HG02610 (cell line): Measurements from ENCODE around the gene MAST3.
"Not testable (repeated sequence)": the region's sequence is repeated elsewhere in the genome, so short reads cannot be mapped to it uniquely, and the experiment has no call there.

Experiments used
- ATAC-seq: cut with Tn5 transposase; IDR thresholded peaks from one replicate; pipeline ENCODE4 v1.9.1; 2021; ENCODE audit warnings: mild to moderate bottlenecking, moderate library complexity; ENCODE audit not compliant: unreplicated experiment

The MAST3 gene

DNA sequence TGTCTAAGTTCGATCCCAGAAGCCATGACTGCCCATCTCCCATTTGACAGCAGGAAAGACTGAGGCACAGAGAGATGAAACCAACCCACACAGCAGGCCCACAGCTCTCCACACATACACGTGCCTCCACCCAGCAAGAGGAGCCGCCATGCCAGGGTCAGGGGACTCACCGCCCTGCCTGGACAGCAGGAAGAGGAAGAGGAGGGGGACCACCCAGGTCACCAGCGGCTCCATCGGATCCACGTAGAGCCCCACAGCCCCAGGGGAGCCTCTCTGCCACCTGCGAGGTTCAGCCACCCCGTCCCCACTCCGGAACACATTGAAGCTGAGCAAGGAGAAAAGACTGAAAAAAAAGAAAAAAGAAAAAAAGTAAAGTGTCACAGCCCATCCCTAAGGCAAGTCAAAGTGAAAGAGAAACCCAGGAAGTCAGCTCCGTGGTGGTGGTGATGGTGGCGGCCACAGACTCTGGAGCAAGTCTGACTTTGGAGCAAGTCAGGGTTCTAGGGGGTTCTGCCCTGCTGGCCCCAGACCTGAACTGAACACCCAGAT is 10.9 kb upstream of the MAST3 start, which contains the start of gene IL12RB1:
Gene IL12RB1 (minus strand): TSS at position 345 of the 549 bp plus-strand sequence. CDS start 111 bp downstream, at position 234.
- no peak for ATAC-seq

DNA sequence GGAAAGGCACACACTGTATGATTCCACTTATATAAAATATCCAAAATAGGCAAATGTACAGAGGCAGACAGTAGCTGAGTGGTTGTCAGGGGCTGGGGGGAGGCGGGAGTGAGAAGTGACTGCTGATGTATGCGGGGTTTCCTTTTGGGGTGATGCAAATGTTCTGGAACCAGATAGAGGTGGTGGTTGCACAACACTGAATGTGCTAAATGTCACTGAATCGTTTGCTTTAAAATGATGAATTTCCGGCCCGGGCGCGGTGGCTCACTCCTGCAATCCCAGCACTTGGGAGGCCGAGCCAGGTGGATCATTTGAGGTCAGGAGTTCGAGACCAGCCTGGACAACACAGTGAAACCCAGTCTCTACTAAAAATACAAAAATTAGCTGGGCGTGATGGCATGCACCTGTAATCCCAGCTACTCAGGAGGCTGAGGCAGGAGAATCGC is 8.5 kb upstream of the MAST3 start:
- peak; percentile 34 for ATAC-seq

DNA sequence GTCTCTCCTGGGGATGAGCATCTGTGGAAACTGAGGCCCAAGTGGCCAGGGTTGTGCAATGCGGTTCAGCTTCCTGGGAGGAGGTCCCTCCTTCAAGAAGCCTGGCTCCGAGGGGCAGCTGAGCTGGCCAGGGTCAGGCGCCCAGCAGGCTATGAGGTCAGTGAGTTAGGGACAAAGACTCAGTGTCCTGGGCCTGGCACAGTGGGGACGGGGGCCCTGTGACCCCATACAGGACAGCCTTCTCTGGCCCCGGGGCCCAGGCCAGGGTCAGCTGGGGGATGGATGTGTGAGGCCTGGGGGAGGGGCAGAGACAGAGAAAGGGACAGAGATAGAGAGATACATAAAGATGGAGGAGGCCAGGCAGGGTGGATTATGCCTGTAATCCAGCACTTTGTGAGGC is 7.9 kb upstream of the MAST3 start:
- ATAC-seq = no peak

DNA sequence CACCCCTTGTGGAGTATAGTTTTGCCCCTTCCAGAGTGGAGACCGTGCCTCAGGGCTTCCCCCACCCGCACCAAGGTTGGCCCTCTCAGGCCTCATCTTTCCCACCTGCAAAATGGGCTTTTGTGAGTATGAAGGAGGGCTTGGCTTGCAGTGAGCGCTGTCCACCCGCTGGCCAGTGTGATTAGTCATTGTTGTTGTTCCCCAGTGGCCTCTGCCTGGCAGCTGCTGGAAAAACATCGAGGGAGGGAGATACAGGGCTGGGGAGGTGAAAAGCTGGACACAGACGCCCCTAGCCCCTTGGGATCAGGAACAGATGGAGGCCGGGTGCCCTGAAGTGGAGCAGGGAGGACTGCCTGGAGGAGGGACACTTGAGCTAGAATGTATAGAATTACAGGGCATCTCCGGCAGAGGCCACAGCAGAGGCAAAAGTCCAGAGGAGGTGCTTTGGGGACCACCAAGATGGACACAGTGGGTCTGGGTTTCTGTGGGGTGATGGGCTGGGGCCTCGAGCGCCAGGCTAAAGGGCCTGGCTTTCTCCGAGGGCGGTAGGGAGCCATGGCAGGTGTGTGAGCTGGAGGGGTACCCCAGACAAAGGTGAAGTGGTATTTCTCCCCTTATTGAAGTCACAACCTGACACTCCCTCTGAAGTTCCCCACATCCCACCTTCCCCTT is 6.9 kb upstream of the MAST3 start:
- ATAC-seq = no peak

DNA sequence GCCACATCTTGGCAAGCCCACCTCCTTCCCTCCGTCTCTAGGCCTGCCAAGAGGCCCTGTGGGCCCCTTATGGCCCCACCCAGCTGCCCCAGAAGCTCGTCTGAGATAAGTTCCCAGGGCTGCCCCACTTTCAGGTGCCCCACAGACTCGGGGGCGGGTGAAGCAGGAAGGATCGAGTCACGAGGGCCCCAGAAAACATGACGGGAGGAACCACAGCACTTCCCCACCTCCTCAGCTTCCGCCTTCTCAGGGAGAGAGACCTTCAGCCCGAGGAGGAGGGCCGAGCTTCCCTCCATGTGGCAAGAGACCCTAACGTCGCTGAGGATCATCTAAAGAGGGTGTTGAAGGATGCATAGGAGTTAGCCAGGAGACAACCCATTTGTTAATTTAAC is 6.4 kb upstream of the MAST3 start:
- ATAC-seq = peak; percentile 45

DNA sequence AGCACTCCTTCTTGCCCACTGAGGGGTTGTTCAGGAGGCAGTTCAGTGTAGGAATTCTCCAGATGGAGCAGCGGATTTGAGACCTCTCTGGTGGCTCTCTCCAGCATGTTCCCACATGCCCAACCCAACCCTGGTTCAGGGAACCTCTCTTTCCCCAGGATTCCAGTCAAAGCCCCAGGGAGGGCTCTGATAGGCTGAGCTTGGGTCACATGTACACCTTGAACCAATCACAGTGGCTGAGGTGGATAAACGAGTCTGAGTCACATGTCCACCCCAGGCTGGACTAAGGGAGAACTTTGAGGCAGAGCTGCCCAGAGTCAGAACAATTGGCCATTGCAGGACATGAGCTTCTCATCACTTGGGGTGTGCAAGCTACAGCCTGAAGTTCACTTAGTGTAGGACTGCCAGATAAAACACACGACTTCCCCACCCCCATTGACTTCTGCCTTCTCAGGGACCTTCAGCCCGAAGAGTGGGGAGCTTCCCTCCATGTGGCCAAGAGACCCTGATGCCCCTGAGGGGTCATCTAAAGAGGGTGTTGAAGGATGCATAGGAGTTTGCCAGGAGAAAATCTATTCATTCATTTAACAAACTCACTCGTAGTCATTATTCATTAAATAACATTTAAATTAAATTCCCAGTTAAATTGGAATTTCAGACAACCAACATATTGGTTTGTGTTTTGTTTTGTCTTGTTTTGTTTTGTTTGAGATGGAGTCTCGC is 4.0 kb upstream of the MAST3 start:
- ATAC-seq = no peak

DNA sequence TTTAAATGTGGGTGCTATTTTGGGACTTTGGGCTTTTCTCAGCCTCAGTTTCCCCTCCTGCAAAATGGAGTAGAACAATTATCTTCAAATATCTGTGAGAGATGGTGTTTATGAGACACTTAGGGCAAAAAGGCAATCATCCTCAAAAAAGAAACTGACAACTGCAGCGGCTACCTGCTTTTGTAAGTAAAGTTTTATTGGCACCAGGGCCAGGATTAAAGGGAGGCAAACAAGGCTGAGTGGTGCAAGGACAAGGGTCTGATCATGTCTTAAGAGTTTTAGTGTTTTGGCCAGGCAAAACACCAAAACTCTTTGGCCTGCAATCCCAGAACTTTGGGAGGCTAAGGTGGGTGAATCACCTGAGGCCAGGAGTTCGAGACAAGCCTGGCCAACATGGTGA is 1.3 kb upstream of the MAST3 start:
- ATAC-seq = no peak

DNA sequence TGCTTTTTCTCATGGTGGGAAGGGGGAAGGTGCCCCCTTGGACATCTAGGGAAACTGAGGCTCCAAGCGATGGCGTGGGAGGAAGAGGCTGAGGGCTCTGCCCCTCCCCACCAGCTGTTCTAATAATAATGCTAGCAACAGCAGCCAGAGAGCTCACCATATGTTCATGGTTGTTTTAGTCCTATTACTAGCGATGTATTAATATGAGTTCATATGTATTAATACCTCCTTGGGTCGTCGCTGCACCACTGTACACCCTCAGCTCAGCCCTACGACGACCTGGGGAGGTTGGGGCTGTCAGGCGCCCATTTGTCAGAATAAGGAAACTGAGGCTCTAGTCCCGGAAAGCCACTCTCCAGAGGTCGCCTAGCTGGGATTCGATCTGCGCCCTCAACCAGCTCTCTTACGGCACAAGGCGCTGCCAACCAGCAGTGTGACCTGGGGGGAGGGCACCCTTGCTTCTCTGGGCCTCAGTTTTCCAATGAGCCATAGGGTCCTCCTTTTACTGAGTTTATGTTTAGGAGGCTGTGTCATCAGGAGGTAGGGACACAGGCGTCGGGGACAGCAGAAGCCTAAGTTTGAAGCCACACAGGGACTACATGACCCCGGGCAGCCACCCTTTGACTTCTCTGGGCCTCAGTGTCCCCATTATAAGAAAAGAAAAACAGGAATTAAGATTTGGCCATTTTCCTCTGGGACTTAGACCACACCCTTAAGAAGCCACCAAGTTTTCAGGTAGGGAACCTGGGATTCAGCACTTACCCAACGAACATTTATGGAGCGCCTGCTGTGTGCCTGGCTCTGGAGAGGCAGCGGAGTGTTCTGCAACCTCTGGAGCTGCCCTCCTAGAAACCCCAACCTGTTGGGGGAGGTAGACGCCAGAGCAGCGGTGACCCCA is 664 bp downstream of the MAST3 start:
- no peak for ATAC-seq

DNA sequence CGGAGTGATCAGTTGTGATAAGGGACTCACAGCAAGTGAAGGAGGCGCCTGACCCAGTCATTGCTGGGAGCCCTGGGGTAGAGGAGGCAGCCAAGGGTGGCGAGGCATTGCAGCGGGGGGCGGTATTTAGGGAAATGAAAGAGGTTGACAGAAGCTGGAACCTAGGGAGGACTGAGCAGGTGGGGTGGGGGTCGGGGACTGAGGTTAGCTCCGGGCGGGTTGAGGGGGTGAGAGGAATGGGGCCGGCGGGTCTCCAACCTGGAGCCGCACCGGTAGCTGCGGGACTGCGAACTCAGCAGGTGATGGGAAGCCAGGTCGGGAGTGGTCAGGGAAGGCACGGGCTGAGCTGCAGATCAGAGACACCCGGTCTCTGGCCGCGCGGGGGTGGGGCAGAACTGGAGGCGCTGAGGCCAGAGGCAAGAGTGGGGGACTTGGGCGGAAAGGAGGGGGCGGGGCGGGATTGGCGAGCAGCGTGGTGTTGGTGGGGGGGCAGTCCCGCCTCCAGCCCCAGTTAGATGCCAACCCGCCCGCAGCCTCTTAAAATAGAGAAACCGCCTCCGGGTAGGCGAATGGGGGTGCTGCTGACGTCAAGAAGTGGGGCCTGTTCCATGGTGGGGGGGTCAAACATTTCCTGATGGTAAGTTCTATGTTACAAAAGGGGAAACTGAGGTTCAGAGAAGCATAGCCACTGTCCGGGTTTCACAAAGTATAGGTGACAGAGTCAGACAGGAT is 1.5 kb downstream of the MAST3 start:
- ATAC-seq = peak; percentile 72

DNA sequence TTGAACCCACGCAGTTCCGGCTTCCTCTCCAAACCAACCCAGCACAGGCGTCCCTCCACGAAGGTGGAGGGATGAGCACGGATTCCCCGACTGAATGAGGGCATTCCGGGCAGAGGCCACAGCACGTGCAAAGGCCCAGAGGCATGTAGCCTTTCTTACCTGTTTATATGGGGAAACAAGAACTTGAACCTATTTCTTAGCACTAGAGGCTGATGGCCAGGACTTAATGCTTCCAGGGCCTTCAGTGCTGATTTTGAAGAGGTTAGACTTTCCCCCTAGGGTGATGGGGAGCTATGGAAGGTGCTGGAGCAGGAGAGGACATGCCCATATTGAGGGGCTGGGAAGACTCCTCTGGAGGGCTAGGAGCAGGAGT is 2.0 kb downstream of the MAST3 start:
- ATAC-seq = no peak

DNA sequence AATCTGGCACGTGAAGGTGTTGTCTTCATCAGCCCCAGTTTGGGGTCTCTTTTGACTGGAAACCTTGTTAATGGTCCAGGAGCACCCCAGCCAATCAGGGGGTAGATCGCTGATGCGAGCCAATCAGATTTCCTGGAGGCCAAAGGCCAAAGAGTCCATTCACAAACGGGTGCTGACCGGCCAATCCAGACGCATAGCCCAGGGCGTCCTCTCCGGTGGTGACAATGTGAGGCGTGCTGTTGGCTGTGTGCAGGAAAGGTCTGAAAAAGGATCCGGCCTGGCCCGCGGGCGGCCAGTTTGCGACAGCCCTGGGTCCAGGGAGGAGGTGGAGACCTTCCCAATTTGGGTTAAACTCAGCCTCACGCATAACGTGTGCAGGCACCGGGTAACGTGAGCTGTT is 3.1 kb downstream of the MAST3 start:
- ATAC-seq = no peak

DNA sequence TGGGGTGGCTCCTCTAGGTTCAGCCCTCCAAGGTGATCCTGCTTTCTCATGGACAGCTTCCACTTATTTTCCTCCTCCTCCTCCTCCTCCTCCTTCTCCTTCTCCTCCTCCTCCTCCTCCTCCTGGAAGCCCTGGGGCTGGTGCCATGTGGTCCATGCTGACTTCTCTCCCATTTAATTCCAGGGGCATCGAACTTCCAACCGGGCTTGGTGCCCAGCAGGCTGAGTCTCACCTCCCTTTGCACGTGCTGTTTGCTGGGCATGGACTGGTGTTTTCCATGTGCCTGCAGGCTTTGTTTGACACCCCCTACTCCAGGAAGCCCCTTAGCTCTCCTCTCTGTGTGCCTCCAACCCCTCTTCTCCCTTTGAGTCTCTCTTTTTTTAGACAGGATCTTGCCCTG is 3.7 kb downstream of the MAST3 start:
- no peak for ATAC-seq

DNA sequence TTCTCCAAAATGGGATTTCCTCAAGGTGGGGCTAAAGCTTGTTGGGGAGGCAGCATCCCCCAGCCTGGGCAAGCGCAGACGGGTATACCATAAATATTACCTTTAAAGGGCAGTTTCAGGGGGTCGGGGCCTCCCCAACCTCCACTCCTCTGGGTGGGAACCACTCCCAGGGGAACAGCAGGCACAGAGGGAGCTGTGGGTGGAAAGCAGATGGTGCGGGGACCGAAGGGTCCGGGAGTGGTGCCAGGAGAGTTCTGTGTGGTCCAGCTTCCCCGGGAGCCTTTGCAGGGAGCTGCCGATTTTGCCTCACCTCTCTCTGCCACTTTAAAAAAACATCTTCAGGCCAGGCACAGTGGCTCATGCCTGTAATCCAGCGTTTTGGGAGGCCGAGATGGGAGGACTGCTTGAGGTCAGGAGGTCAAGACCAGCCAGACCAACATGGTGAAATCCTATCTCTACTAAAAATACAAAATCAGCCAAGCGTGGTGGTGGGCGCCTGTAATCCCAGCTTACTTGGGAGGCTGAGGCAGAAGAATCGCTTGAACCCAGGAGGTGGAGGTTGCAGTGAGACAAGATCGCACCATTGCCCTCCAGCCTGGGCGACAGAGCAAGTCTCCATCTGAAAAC is 5.5 kb downstream of the MAST3 start:
- ATAC-seq = no peak

DNA sequence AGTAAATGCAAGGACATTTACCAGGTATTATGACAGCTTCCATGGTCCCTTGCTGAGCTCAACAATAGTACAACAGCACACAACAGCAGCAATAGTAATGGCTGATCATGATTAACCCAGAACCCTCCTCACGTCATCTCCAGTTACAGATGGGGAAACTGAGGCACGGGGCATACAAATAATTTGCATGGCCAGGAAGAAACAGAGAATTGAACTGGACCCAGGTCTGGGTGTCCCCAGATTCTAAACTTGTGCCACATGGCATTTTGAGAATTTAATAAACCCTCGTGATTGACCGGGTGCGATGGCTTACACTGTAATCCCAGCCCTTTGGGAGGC is 7.2 kb downstream of the MAST3 start:
- no peak for ATAC-seq

DNA sequence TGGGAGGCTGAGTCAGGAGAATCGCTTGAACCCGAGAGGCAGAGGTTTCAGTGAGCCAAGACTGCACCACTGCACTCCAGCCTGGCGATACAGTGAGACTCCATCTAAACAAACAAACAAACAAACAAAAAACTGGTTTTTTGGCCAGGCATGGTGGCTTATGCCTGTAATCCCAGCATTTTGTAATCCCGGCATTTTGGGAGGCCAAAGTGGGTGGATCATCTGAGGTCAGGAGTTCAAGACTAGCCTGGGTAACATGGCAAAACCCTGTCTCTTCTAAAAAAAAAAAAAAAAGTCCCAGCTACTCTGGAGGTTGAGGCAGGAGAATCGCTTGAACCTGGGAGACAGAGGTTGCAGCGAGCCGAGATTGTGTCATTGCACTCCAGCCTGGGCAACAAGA is 7.7 kb downstream of the MAST3 start:
- not testable (repeated sequence) for ATAC-seq

DNA sequence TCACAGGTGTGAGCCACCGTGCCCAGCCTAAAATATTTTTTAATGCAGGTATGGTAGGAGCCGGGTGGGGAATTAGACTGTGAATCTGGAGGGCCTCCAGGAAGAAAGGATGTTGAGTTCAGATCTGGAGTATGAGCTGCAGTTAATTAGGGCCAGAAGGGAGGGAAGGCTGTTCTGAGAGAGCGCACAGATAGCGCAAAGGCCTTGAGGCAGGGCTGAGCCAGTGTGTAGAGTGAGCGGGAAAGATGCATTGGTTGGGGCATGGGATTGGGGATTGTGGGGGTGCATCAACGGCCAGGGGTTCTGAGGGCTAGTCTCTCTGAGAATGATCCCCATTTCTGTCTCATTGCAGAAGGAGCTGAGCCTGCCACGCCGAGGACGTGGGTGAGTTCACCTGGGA is 9.7 kb downstream of the MAST3 start:
- ATAC-seq = no peak

DNA sequence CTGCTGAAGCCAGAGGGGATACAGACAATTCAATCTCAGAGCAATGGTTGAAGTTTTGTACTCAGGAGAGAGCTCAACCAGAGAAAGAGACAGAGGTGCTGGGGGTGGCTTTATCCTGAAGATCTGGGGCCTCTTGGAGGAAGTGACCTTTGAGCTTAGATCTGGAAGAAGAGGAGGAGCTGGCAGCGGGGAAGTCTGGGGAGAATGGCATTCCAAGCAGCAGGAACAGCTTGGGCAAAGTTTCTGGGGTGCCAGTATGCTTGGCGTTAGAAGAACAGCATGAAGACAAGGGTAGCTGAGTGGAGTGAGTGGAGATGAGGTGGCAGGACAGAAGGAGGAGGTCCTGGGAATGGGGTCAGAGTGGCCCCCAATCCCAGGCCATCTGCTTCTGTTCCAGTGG is 11.3 kb downstream of the MAST3 start:
- no peak for ATAC-seq

DNA sequence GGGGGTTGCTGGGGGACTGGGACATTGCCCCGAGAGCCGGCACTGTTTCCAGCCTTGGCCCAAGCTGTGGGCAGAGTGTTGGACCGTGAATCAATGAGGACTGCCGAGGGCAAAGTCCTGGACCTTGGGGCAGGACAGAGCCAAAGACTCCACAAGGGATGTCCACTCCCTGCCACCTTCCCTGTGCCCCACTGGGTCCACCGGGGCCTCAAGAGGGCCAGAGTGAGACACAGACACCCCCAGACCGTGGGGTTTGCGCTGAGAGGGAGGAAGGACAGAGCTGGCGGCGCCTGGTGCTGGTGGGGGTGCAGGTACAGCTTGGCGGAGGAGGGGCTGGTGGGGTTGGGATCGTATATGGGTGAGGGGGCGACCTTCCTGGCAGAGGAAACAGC is 11.8 kb downstream of the MAST3 start:
- no peak for ATAC-seq

DNA sequence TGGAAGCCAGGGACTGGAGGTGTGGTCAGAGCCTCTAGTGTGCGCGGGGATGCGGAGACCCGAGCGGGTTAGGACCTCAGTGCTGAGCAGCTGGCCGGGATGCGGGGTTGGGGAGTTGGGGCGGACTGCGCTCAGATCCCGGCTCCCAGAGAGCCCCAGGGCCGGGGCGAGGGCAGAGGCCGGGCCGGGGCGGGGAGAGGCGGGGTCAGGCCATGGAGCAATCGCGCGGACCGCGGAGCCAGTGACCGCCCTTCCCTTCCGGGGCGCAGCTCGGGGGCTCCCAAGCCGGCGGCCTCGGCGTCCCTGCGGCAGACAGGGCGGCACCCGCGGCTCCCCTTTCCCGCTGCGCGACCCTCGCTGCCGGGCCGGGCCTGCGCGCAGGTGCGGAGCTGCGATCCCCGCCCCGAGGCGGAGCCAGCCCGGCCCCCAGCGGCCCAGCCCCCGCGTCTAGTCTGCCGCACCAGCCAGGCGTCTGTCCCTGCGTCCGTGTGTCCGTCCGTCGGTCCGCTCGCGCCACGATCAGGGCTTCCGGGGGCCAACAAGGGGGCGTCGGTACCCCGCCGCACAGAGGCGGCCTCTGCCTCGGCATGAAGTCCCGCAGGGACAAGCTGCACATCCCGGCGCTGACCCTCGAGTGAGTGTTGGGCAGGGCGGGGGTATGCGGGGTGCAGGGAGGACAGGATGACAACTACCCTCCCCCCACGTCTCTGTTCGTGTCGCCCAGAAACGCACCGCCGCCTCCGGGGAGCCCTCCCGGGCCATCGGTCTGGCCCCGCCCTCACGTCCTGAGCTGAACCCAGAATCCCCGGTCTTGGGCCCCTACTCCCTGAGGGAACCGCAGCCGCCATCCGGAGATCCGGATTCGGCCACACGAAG is 12.4 kb downstream of the MAST3 start:
- no peak for ATAC-seq
